GM21423 (cell line): ENCODE measurements around the gene TMX1.

Experiments
- ATAC-seq: cut with Tn5 transposase; IDR thresholded peaks from one replicate; pipeline ENCODE4 v1.9.1; 2021; ENCODE audit warnings: mild to moderate bottlenecking, moderate library complexity; ENCODE audit not compliant: unreplicated experiment

TMX1 gene

GRCh38 chr14:51242545-51243490, 2.8 kb downstream of the TMX1 start:
- ATAC-seq: no peak

- ATAC-seq: no peak
Measured at GRCh38 chr14:51244591-51244990, 4.5 kb downstream of the TMX1 start.

GRCh38 chr14:51246032-51246431, 6.0 kb downstream of the TMX1 start:
- no peak for ATAC-seq

GRCh38 chr14:51248016-51248987, 8.3 kb downstream of the TMX1 start:
- ATAC-seq: peak; percentile 82

DNA sequence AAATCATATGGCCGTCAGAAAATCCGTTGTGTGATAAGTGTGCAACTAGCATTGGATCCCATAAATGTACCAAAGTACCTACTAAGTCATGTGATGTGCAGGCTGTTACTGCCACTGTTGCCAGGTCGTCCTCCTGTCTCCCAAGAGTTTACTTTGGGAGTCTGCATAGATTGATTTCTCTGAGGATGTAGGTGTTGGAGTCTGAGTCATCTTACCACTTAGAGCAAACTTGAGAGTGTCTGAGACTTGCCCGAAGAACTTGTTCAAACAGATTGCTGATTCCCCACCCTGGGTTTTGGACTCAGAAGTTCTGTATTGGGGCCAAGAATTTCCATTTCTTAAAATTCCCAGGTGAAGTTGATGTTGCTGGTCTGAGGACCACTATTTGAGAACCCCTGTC, 11.4 kb downstream of the TMX1 start:
- no peak for ATAC-seq

GRCh38 chr14:51253880-51254279, 13.8 kb downstream of the TMX1 start:
- ATAC-seq: no peak

GRCh38 chr14:51258280-51258679, 18.2 kb downstream of the TMX1 start:
- ATAC-seq: no peak

- no peak for ATAC-seq
Measured at GRCh38 chr14:51258788-51259187, 18.7 kb downstream of the TMX1 start.

- no peak for ATAC-seq
Measured at GRCh38 chr14:51260225-51260624, 20.2 kb downstream of the TMX1 start.

- no peak for ATAC-seq
Measured at GRCh38 chr14:51261151-51261550, 21.1 kb downstream of the TMX1 start.

- no peak for ATAC-seq
Measured at GRCh38 chr14:51262868-51263267, 22.8 kb downstream of the TMX1 start.

- no peak for ATAC-seq
Measured at GRCh38 chr14:51269634-51270033, 29.6 kb downstream of the TMX1 start.

GRCh38 chr14:51276605-51277004, 36.6 kb downstream of the TMX1 start:
- ATAC-seq: no peak

DNA sequence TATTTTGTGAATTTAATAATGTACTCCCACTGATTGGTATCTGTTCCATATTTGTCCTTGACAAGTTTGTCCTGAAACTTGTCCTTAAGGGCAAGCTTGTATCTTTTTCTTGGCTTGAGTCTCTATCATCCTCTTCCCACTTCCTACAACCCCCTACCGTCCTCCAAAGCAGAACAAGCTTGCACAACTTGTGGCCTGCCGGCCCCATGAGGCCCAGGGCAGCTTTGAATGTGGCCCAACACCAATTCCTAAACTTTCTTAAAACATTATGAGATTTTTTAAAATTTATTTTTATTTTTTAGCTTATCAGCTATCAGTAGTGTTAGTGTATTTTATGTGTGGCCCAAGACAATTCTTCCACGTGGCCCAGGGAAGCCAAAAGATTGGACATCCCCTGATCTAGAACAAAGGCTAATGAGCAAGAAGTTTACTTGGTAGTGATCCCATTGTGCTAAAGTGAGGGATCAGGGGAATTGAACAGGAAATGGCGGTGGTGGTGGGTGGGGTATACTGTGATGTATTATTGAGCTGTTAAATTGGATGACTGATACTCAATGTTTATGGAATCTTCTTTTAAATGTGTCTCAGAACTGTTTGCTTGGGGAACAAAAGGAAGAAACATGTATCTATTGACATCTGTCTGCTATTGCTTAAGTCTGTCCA, 37.8 kb downstream of the TMX1 start:
- ATAC-seq: no peak

DNA sequence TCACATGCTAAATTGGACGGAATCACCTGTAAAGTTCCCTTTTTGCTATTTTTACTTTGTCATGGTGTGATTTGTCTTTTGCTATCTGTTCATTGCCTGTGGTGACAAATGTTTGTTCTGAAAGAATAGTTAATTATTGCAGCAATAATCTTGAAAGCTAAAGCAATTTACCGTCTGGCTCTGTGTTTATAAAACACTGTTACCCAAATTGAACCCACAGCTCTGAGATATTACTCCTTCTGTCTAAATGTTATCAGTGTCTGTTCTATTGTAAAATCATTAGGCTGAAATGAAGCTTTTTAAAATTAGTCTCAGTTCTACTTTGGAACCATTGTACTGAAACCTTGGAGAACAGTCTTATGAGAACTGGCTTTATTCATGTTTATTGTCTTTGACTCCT, 42.5 kb downstream of the TMX1 start:
- ATAC-seq: no peak

- ATAC-seq: no peak
Measured at GRCh38 chr14:51283402-51284085, 43.5 kb downstream of the TMX1 start.

DNA sequence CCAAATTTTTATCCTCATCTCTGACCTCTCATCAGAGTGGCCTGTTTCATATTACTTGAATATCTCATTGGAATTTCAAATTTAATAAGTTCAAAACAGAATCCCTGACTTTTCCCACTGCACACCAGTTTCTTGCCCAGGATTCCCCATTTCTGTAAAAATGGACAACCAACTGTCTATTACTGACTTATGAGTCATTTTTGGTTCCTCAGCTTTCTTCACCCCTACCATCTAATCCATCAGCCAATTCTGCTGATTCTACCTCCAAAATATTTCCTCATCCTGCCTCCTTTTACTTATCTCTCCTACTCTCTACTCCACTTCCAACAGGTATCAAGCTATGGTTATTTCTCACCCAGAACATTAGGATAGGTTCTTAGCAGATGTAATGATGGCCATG, 44.2 kb downstream of the TMX1 start:
- no peak for ATAC-seq

GRCh38 chr14:51285120-51285519, 45.1 kb downstream of the TMX1 start:
- ATAC-seq: peak; percentile 80

GRCh38 chr14:51289169-51289568, 49.1 kb downstream of the TMX1 start:
- ATAC-seq: no peak

DNA sequence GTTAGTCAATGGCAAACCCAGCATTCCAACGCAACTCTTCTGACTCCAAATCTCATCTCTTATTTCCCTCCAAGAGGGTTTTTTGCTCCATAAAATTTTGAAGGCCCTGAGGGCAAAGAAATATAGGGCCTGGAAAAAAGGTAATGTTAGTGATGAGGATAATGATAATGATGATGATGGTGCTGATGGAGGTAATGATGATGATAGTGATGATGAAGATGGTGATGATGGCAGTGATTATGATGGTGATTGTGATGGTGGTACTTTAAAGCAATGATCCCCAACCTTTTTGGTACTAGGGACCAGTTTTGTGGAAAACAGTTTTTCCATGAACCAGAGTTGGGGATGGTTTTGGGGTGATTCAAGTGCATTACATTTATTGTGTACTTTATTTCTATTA, 50.1 kb downstream of the TMX1 start:
- ATAC-seq: no peak
